Gastrocnemius medialis (tissue), 4 donors: ENCODE measurements around the gene STAT5A. TPM values are rescaled to one million over a fixed set of nuclear protein-coding genes. Genes with fewer than 3 reads are reported as not detected.
"Not testable (repeated sequence)": the region's sequence is repeated elsewhere in the genome, so short reads cannot be mapped to it uniquely, and the experiment has no call there.

Experiments used
- ATAC-seq, 2 donors: fragments of 150-250 bp; one replicate each; pipeline ENCODE4 v1.9.1; 2016
- DNase-seq, 2 donors: peaks; one replicate each; pipeline ENCODE4 v3.0.0-alpha.2; 2019
- H3K27ac ChIP-seq, 4 donors: fragments of 200-600 bp; sonication (generic); 1 replicate in 1 of 4; 2 replicates in 3 of 4; pipeline ENCODE4 v1.5.1; 2016 to 2018; ENCODE audit warnings: mild to moderate bottlenecking in 2 of 4, moderate library complexity in 1 of 4
- H3K27me3 ChIP-seq, 3 donors: fragments of 200-600 bp; sonication (generic) in 2 of 3; 1 replicate in 1 of 3; 2 replicates in 2 of 3; pipeline versions ENCODE4 v1.5.1 to v1.6.0; 2016 to 2019; ENCODE audit warnings: mild to moderate bottlenecking in 1 of 3, moderate library complexity in 1 of 3
- H3K36me3 ChIP-seq, 2 donors: fragments of 200-600 bp; sonication (generic) in 1 of 2; one replicate each; pipeline ENCODE4 v1.5.1; 2017 to 2018
- H3K4me1 ChIP-seq, 2 donors: fragments of 200-600 bp; sonication (generic) in 1 of 2; one replicate each; pipeline ENCODE4 v1.5.1; 2016 to 2017; ENCODE audit warnings: mild to moderate bottlenecking in 2 of 2
- H3K4me3 ChIP-seq, 4 donors: fragments of 200-600 bp; sonication (generic) in 3 of 4; 1 replicate in 1 of 4; 2 replicates in 3 of 4; pipeline ENCODE4 v1.5.1; 2016 to 2019; ENCODE audit warnings: mild to moderate bottlenecking in 2 of 4
- H3K9me3 ChIP-seq, 3 donors: fragments of 200-600 bp; sonication (generic) in 2 of 3; 1 replicate in 1 of 3; 2 replicates in 2 of 3; pipeline ENCODE4 v1.5.1; 2016 to 2019
- CTCF ChIP-seq, 5 experiments: fragments of 450-650 bp in 3 of 5; fragments of 200-600 bp in 2 of 5; sonication (generic) in 2 of 5; IDR thresholded peaks in 4 of 5; conservative IDR thresholded peaks in 1 of 5; 1 replicate in 4 of 5; 2 replicates in 1 of 5; pipeline ENCODE4 v1.5.1; 2016 to 2019; ENCODE audit warnings: antibody characterized with exemption in 5 of 5, mild to moderate bottlenecking in 3 of 5, moderate library complexity in 3 of 5
- POLR2A ChIP-seq, 2 donors: fragments of 450-650 bp; IDR thresholded peaks; one replicate each; pipeline ENCODE4 v1.6.1; 2017; ENCODE audit warnings: antibody characterized with exemption in 2 of 2, mild to moderate bottlenecking in 2 of 2, moderate library complexity in 2 of 2
- in situ Hi-C, 4 donors: fragments of 200-750 bp; cut with MboI; loops; one replicate each; pipeline versions ENCODE4 v1.15.0 to v1.8.0; 2017; ENCODE audit warnings: low sequenced_read_pairs in 4 of 4
- intact Hi-C: fragments of 100-400 bp; cut with DNase I; formaldehyde crosslinking; loops from one replicate; pipeline ENCODE4 v1.15.1; 2023; ENCODE audit warnings: low total_unique reads
- total RNA-seq, 4 donors: library from RNA; depleted of rRNA; stranded (reverse); fragments of >200 nt; gene quantifications; one replicate each; pipeline versions ENCODE4 v1.1.0 to v1.2.3, GENCODE V29; 2016

Gene STAT5A
- total RNA-seq, 4 donors from 2014 or later: 36.0 to 87.0 (median 60.7) TPM

- intact Hi-C loops: no loop called here
- no peaks in the 10 kb centered on the region for H3K27me3 ChIP-seq
Measured at GRCh38 chr17:42304187-42305030, 16.1 kb downstream of the STAT5A start.

DNA sequence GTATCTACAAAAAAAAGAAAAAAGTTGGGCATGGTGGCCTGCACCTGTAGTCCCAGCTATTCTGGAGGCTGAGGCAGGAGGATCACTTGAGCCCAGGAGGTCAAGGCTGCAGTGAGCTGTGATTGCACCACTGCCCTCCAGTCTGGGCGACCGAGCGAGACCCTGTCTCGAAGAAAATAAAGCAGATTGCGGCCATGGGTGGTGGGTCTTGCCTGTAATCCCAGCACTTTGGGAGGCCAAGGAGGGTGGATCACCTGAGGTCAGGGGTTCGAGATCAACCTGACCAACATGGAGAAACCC, 16.7 kb downstream of the STAT5A start:
- H3K36me3 ChIP-seq: peaks cover 0 to 63% of the 10 kb centered on the region in 2 donors
- H3K9me3 ChIP-seq, H3K4me3 ChIP-seq, DNase-seq, H3K4me1 ChIP-seq, intact Hi-C loops, H3K27me3 ChIP-seq, in situ Hi-C loops, H3K27ac ChIP-seq, ATAC-seq: not testable (repeated sequence)

More at GRCh38 chr17:42304187-42305030, 16.1 kb downstream of the STAT5A start:
- no peak for DNase-seq
- TF ChIP-seq POLR2A (IDR thresholded peaks at IDR 0.05): no peak
- TF ChIP-seq CTCF (IDR thresholded peaks at IDR 0.05 in 4 of 5, conservative IDR thresholded peaks at IDR 0.05 in 1 of 5): no peak
- H3K4me3 ChIP-seq: no peak overlapping the region
- in situ Hi-C loops: no loop called here
- H3K27ac ChIP-seq: no peak overlapping the region
- ATAC-seq: no peak
- peaks cover 0 to 64% of the 10 kb centered on the region in 2 donors for H3K36me3 ChIP-seq
- no peaks in the 10 kb centered on the region for H3K4me1 ChIP-seq
- H3K9me3 ChIP-seq: no peaks in the 10 kb centered on the region

- Histone ChIP-seq H3K36me3 (peaks cover 0 to 66% of the 10 kb centered on the region in 2 donors), H3K4me1 (peaks cover 0 to under 1% of the 10 kb centered on the region in 2 donors), H3K27ac (no peak overlapping the region), H3K4me3 (no peak overlapping the region), H3K27me3 (no peaks in the 10 kb centered on the region), H3K9me3 (no peaks in the 10 kb centered on the region)
- no peak for DNase-seq
- intact Hi-C loops (no loop called here), in situ Hi-C loops (no loop called here)
- TF ChIP-seq POLR2A (IDR thresholded peaks at IDR 0.05) (no peak), CTCF (IDR thresholded peaks at IDR 0.05 in 4 of 5, conservative IDR thresholded peaks at IDR 0.05 in 1 of 5) (no peak)
- ATAC-seq: peak; percentile 88
Measured at GRCh38 chr17:42305543-42306384, 17.5 kb downstream of the STAT5A start.

DNA sequence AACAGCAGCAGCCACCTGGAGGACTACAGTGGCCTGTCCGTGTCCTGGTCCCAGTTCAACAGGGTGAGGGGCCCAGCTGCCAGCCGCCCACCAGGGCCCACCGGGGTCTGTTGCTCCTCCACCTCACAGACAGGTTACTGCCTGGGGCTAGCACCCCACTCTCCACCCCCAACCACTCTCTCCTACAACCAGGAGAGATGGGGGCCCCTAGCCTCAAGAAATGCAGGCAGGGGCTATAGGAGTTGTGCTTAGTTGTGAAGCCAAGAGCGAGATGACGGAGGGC, 18.0 kb downstream of the STAT5A start:
- in situ Hi-C loops: no loop called here
- H3K36me3 ChIP-seq: peaks cover 0 to 61% of the 10 kb centered on the region in 2 donors
- intact Hi-C loops: no loop called here
- H3K27ac ChIP-seq: no peak overlapping the region
- no peak for ATAC-seq
- no peaks in the 10 kb centered on the region for H3K9me3 ChIP-seq
- no peaks in the 10 kb centered on the region for H3K27me3 ChIP-seq
- DNase-seq: no peak
- TF ChIP-seq CTCF (IDR thresholded peaks at IDR 0.05 in 4 of 5, conservative IDR thresholded peaks at IDR 0.05 in 1 of 5) (no peak), POLR2A (IDR thresholded peaks at IDR 0.05) (no peak)
- no peak overlapping the region for H3K4me3 ChIP-seq
- peaks cover 4 to 6% of the 10 kb centered on the region in 2 donors for H3K4me1 ChIP-seq

DNA sequence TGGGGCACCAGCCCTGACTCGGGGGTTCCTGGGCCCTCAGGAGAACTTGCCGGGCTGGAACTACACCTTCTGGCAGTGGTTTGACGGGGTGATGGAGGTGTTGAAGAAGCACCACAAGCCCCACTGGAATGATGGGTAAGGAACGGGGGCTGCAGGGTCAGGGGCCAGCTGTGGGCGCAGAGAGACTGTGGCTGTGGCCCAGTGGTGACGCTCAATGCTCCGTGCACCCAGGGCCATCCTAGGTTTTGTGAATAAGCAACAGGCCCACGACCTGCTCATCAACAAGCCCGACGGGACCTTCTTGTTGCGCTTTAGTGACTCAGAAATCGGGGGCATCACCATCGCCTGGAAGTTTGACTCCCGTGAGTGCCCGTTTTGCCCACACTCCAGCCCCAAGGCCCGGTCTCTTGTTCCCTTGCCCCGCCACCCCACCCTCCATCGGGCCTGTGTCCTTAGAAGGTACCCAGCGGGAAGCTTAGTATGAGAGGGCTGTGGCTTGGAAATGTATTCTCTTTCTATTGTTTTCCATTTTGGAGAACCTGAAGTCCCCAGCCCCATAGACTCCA, 19.1 kb downstream of the STAT5A start:
- no peak overlapping the region for H3K27ac ChIP-seq
- in situ Hi-C loops: no loop called here

More for the DNA sequence above, 19.1 kb downstream of the STAT5A start:
- H3K27me3 ChIP-seq: no peaks in the 10 kb centered on the region
- no peak for TF ChIP-seq POLR2A (IDR thresholded peaks at IDR 0.05)
- TF ChIP-seq CTCF (IDR thresholded peaks at IDR 0.05 in 4 of 5, conservative IDR thresholded peaks at IDR 0.05 in 1 of 5): no peak
- DNase-seq: no peak
- intact Hi-C loops: no loop called here
- H3K36me3 ChIP-seq: peaks cover 0 to 50% of the 10 kb centered on the region in 2 donors
- no peaks in the 10 kb centered on the region for H3K9me3 ChIP-seq
- H3K4me3 ChIP-seq: no peak overlapping the region
- ATAC-seq: no peak
- peaks cover 13 to 16% of the 10 kb centered on the region in 2 donors for H3K4me1 ChIP-seq
